GM13976 (cell line): Measurements from ENCODE around the gene CKMT2.

ENCODE experiments used
- DNase-seq: peaks from one replicate; pipeline ENCODE4 v3.0.0; 2012; ENCODE audit warnings: low spot score
- in situ Hi-C: fragments of 300-500 bp; cut with MboI; formaldehyde crosslinking; loops from one replicate; pipeline ENCODE4 v1.12.0; 2022; ENCODE audit warnings: low sequenced_read_pairs, mixed read lengths, inconsistent platforms; ENCODE audit not compliant: unreplicated experiment
- TF ChIP-seq, protein P1 (sequence below): IDR thresholded peaks from 2 replicates; pipeline ENCODE4 v1.5.1; 2012; ENCODE audit warnings: borderline replicate concordance, mild to moderate bottlenecking; ENCODE audit not compliant: insufficient read depth; ENCODE audit errors: extremely low read depth, missing control alignments, control extremely low read depth

The CKMT2 gene

DNA sequence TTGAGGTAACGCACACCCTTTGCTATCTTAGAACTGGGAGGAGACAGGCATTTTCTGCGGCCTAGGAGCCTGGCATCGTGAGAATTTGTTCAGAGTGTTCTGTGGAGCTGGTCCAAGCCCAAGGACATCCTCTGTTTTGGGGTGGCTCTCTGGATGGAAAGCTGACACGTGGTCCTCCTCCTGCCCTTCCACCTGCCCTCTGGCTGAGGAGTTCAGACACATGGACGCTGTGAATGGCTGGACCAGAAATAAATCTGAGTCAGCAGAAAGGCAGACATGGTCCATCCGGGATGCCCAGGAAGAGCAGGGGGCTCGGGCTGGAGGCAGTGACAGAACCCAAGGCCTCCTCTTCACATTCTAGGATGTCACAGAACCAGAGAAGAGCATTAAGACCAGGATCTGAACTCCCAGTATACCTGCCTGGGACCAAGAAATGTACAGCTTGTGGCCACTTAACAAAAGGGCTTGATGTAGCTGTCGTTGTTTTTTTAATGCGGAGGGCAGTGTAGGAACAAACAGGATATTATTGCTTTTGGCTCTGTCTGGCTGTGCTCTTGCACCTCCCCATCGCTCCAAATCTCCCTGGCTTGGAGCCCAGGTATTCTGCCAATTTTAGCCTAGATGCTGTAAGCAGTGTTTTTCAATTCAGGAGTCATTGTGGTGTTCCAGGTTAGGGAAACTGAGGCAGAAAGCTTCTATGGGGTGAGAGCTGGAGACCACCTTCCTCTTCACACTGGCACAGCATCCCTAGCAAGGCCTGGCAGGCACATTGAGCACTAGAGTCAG is 2.4 kb downstream of the CKMT2 start:
- in situ Hi-C loops, result no loop called here
- DNase-seq, result no peak
- TF ChIP-seq, protein P1, sequence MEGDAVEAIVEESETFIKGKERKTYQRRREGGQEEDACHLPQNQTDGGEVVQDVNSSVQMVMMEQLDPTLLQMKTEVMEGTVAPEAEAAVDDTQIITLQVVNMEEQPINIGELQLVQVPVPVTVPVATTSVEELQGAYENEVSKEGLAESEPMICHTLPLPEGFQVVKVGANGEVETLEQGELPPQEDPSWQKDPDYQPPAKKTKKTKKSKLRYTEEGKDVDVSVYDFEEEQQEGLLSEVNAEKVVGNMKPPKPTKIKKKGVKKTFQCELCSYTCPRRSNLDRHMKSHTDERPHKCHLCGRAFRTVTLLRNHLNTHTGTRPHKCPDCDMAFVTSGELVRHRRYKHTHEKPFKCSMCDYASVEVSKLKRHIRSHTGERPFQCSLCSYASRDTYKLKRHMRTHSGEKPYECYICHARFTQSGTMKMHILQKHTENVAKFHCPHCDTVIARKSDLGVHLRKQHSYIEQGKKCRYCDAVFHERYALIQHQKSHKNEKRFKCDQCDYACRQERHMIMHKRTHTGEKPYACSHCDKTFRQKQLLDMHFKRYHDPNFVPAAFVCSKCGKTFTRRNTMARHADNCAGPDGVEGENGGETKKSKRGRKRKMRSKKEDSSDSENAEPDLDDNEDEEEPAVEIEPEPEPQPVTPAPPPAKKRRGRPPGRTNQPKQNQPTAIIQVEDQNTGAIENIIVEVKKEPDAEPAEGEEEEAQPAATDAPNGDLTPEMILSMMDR, result no peak

DNA sequence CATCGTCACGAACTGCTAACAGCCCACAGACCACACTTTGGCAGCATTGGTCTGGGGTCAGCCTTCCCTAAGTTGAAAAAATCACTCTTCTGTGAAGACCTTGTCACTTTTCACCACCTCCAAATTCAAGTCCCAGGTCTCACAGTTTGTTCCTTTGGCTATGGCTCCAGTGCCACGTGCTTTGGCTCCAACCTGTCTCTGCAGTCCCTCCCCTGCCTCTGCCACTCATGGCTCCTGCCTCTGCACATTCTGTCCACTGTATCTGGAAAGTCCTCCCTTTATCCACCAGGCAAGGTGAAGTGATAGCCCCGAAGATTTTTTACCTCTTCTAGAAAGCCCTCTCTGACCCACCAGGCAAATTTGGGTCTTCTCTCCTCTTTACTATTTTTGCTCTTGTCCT is 5.3 kb downstream of the CKMT2 start:
- no peak for DNase-seq
- TF ChIP-seq, protein P1, result no peak
- in situ Hi-C loops, result no loop called here

DNA sequence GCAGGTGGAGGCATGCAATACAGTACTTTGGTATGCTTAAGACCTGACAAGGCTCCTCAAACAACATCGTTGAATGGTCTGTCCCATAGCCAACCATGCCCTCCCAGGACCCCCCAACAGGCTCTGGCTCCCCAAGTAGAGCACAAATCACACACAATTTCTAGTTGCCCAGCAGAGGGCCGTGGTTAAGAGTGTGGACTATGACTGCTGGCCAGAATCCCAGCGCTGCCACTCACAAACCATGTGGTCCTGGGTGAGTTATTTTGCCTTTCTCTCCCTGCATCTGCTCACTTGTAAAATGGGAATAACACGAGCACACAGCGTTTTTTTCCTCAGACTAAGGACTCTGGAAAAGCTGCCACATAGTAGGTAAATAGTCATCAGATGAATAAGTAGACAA is 6.5 kb downstream of the CKMT2 start:
- TF ChIP-seq, protein P1, result no peak
- DNase-seq, result no peak
- in situ Hi-C loops, result no loop called here

DNA sequence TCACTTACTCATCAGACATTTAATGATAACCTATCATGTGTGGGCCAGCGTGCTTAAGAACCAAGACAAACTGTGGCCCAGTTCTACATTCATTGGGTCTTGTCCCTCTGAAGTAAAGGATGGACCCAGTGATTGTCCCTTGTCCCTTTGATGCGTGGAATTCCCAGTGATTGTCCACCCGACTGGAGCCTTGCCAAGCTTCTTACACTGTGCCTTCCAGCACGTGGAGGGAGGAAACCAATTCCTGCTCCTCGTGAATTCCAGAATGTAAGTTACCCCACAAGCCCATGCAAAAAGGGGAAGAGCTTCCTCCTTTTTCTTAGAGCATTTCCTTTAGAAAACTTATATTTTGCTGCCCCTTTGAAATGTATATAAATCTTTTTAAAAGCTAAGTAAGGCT is 7.9 kb downstream of the CKMT2 start:
- in situ Hi-C loops, result no loop called here
- TF ChIP-seq, protein P1, result no peak
- no peak for DNase-seq

DNA sequence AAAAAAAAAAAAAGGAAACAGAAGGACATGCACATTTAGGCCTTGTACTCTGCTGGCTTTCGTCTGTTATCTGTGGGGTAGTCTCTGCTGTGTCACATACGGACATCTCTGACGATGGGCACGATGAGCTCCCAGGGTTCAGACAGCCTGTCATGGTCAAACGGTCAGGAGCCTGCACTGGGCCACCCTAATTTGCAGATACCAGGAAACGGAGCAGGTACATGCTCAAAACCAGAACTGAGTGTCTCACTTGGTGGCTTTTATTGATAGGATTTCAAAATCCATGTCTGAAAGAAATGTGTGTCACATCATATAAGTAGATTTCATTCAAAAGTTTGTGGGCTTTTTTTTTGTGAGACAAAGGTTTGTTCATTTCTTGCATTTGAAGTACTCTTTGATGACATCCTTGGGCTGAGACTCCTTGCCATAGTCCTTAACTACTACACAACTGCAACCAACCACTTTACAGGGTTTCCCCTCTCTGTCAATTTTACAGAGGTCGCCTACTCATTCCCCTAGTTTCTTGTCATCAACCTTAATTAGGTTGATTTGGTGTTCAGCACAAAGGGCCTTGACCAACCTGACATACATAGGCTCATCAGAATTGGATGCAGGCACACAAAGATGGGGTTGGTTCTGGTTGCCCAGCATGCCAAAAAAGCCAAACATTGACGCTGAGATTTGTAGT is 9.0 kb downstream of the CKMT2 start:
- TF ChIP-seq, protein P1, result no peak
- in situ Hi-C loops, result no loop called here

DNA sequence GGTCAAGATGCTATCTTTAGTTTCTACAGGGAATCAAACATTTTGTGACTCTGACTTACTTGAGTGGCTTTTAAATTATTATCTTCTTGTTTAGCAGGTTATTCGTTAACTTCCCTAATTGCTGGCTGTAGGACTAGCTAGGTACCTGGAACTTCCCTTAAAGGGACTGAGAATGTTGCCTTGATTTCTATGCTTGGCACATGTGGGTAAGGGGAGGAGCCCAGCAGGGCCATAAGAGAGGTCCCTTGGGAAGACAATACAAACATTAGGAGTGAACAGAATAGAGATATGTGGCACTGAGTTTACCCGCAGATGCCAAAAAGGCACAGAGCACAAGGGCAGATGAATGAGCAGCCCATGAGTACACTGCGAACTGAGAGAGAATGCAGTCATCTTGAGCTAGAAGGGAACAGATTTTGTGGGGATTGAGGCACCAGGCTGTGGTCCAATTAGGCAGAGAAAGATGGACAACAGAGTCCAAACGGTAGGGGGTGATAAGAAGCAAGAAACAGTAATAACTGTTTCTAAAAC is 9.8 kb downstream of the CKMT2 start:
- TF ChIP-seq, protein P1, result no peak
- DNase-seq, result no peak
- in situ Hi-C loops, result no loop called here

More for the DNA sequence above, 9.0 kb downstream of the CKMT2 start:
- DNase-seq, result no peak
